HL-60 (cell line): ENCODE measurements around the gene PIK3CB.

Experiments
- POLR2AphosphoS5 ChIP-seq: IDR thresholded peaks from 2 replicates; pipeline ENCODE4 v1.6.1; 2012; ENCODE audit warnings: low read depth
- SPI1 ChIP-seq: IDR thresholded peaks from 2 replicates; pipeline ENCODE4 v1.6.1; 2012; ENCODE audit warnings: low read depth, mild to moderate bottlenecking, borderline replicate concordance
- TF ChIP-seq, protein P1 (sequence below): IDR thresholded peaks from one replicate; pipeline ENCODE4 v1.5.1; 2011; ENCODE audit warnings: low read length, control low read depth, inconsistent platforms; ENCODE audit not compliant: insufficient read depth
- TF ChIP-seq, protein P2 (sequence below): IDR thresholded peaks from 2 replicates; pipeline ENCODE4 v1.6.1; 2012; ENCODE audit warnings: low read depth; ENCODE audit not compliant: insufficient replicate concordance

DNA sequence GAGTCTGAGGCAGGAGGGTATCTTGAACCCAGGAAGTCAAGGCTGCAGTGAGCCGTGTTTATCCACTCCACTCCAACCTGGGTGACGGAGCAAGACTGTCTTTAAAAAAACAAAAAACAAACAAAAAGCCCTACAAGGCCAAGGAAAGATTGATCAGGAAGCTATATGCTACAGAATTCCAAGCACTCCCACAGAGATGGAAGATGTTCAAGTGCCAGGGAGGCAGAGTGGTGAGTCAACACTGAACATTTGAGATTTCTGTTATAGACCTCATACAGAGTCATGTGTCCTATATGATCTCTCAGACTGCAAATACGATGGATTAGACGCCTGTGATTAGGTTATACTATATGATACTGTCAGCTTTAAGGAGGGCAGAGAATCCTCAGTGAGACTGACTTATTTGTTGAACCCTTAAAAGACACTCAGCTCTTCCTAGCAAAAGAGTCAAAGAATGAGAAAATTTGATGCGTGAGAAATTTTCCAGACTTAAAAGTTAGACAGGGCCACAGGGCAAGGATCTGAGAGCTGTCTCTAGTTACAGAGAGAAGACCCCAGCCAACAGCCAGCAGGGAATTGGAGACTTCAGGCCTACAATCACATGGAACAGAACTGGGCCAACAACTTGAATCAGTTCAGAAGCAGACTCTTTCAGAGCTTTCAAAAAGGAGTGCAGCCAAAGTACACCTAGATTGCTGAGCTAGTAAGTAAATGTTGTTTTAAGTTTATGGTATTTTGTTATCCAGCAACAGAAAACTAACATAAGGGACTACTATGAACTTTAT lies 107.6 kb downstream of the PIK3CB start:
- TF ChIP-seq, protein P1, sequence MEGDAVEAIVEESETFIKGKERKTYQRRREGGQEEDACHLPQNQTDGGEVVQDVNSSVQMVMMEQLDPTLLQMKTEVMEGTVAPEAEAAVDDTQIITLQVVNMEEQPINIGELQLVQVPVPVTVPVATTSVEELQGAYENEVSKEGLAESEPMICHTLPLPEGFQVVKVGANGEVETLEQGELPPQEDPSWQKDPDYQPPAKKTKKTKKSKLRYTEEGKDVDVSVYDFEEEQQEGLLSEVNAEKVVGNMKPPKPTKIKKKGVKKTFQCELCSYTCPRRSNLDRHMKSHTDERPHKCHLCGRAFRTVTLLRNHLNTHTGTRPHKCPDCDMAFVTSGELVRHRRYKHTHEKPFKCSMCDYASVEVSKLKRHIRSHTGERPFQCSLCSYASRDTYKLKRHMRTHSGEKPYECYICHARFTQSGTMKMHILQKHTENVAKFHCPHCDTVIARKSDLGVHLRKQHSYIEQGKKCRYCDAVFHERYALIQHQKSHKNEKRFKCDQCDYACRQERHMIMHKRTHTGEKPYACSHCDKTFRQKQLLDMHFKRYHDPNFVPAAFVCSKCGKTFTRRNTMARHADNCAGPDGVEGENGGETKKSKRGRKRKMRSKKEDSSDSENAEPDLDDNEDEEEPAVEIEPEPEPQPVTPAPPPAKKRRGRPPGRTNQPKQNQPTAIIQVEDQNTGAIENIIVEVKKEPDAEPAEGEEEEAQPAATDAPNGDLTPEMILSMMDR, result no peak
- TF ChIP-seq, protein P2, sequence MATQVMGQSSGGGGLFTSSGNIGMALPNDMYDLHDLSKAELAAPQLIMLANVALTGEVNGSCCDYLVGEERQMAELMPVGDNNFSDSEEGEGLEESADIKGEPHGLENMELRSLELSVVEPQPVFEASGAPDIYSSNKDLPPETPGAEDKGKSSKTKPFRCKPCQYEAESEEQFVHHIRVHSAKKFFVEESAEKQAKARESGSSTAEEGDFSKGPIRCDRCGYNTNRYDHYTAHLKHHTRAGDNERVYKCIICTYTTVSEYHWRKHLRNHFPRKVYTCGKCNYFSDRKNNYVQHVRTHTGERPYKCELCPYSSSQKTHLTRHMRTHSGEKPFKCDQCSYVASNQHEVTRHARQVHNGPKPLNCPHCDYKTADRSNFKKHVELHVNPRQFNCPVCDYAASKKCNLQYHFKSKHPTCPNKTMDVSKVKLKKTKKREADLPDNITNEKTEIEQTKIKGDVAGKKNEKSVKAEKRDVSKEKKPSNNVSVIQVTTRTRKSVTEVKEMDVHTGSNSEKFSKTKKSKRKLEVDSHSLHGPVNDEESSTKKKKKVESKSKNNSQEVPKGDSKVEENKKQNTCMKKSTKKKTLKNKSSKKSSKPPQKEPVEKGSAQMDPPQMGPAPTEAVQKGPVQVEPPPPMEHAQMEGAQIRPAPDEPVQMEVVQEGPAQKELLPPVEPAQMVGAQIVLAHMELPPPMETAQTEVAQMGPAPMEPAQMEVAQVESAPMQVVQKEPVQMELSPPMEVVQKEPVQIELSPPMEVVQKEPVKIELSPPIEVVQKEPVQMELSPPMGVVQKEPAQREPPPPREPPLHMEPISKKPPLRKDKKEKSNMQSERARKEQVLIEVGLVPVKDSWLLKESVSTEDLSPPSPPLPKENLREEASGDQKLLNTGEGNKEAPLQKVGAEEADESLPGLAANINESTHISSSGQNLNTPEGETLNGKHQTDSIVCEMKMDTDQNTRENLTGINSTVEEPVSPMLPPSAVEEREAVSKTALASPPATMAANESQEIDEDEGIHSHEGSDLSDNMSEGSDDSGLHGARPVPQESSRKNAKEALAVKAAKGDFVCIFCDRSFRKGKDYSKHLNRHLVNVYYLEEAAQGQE, result no peak
- no peak for TF ChIP-seq POLR2AphosphoS5
- TF ChIP-seq SPI1, result no peak
